Ovary (tissue), 9 donors: ENCODE data around the gene MBTPS2. TPM values are rescaled to one million over a fixed set of nuclear protein-coding genes. Genes with fewer than 3 reads are reported as not detected.

Experiments used
- DNase-seq, 5 donors: peaks; one replicate each; pipeline ENCODE4 v3.0.0-alpha.2; 2019 to 2020
- H3K27ac ChIP-seq, 2 donors: fragments of 200-600 bp; one replicate each; pipeline versions ENCODE4 v1.5.1 to v1.8.0; 2019 to 2022
- H3K27me3 ChIP-seq: fragments of 200-600 bp; one replicate; pipeline ENCODE4 v1.8.0; 2022
- H3K36me3 ChIP-seq: fragments of 200-600 bp; sonication (generic); one replicate; pipeline ENCODE4 v1.5.1; 2019
- H3K4me1 ChIP-seq: one replicate; pipeline ENCODE4 v1.8.1; 2013; ENCODE audit warnings: mild to moderate bottlenecking, moderate library complexity; ENCODE audit not compliant: insufficient read depth
- H3K4me3 ChIP-seq: fragments of 200-600 bp; sonication (generic); one replicate; pipeline ENCODE4 v1.5.1; 2017
- H3K9me3 ChIP-seq, 2 donors: fragments of 200-600 bp in 1 of 2; sonication (generic) in 1 of 2; one replicate each; pipeline versions ENCODE4 v1.5.1 to v1.8.1; 2013 to 2019; ENCODE audit warnings: mild to moderate bottlenecking in 1 of 2, moderate library complexity in 1 of 2
- EP300 ChIP-seq: sonication (generic); formaldehyde crosslinking; IDR thresholded peaks from one replicate; pipeline ENCODE4 v1.6.1; 2017; ENCODE audit warnings: antibody characterized with exemption
- POLR2A ChIP-seq: fragments of 450-650 bp; IDR thresholded peaks from one replicate; pipeline ENCODE4 v1.6.1; 2017; ENCODE audit warnings: antibody characterized with exemption, mild to moderate bottlenecking, moderate library complexity
- WGBS, 3 donors: extraction: QIAGEN DNeasy Blood & Tissue Kit in 1 of 3; methylation state at CpG; one replicate each; pipeline versions ENCODE4 v1.1.5 to v1.1.7; 2013 to 2017; 5-methylcytosine and 5-hydroxymethylcytosine counted together
- intact Hi-C, 4 donors: fragments of 100-400 bp; cut with DNase I; formaldehyde crosslinking; loops; one replicate each; pipeline versions ENCODE4 v1.11.0 to v1.15.1; 2022 to 2023
- polyA plus RNA-seq, 2 donors: library from polyadenylated mRNA; stranded (reverse); fragments of 200-250 nt in 1 of 2; fragments of 350-450 nt in 1 of 2; fragmentation: Illumina TruSeq in 1 of 2; extraction: RNeasy Lipid Tissue Mini Kit (QIAGEN cat#74804) in 1 of 2; gene quantifications; one replicate each; pipeline ENCODE4 v1.2.3, GENCODE V29; 2013 to 2014
- total RNA-seq, 7 donors: library from RNA; depleted of rRNA in 2 of 7; stranded (reverse); fragments of >200 nt in 2 of 7; fragmentation: NEBNext Ultra II Directional in 3 of 7; extraction: Animal tissue kit (Norgen Biotek cat#: 25700) in 3 of 7; gene quantifications; one replicate each; pipeline versions ENCODE4 v1.1.0 to v1.2.4, GENCODE V29; 2016 to 2023
- TF ChIP-seq, protein P1 (sequence below), 3 donors: fragments of 450-650 bp in 2 of 3; fragments of 200-600 bp in 1 of 3; IDR thresholded peaks; one replicate each; pipeline versions ENCODE4 v1.5.1 to v1.8.0; 2016 to 2022; ENCODE audit warnings: antibody characterized with exemption in 3 of 3, mild to moderate bottlenecking in 1 of 3
- donor health status: DM: no; HTN: no; CAD: no; lungs with moderate emphysema.
- donor health status: DM: no; HTN: no; CAD: no.
- donor health status: Bipolar disorder and iron deficiency.
- donor health status: DM: yes; HTN: yes; CAD: no.
- donor health status: DM: no; HTN: no; CAD: no.
- donor health status: DM: yes; HTN: yes; CAD: no.

Gene MBTPS2
- total and polyA plus RNA-seq, 9 donors, result 8.3 to 18.7 (median 13.2) TPM

DNA sequence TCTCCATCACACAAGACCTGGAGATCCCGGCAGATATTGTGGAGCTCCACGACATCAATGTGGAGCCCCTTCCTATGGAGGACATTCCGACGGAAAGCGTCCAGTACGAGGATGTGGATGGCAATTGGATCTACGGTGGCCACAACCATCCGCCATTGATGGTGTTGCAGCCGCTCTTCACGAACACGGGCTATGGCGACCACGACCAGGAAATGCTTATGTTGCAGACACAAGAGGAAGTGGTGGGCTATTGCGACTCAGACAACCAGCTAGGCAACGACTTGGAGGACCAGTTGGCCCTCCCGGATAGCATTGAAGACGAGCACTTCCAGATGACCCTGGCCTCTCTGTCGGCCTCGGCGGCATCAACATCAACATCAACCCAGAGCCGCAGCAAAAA, 17.1 kb downstream of the MBTPS2 start:
- WGBS, 3 donors, result 93 to 95% (median 95%) methylated on average over 21 of the region's 21 CpGs
- TF ChIP-seq POLR2A, result no peak
- TF ChIP-seq, protein P1, sequence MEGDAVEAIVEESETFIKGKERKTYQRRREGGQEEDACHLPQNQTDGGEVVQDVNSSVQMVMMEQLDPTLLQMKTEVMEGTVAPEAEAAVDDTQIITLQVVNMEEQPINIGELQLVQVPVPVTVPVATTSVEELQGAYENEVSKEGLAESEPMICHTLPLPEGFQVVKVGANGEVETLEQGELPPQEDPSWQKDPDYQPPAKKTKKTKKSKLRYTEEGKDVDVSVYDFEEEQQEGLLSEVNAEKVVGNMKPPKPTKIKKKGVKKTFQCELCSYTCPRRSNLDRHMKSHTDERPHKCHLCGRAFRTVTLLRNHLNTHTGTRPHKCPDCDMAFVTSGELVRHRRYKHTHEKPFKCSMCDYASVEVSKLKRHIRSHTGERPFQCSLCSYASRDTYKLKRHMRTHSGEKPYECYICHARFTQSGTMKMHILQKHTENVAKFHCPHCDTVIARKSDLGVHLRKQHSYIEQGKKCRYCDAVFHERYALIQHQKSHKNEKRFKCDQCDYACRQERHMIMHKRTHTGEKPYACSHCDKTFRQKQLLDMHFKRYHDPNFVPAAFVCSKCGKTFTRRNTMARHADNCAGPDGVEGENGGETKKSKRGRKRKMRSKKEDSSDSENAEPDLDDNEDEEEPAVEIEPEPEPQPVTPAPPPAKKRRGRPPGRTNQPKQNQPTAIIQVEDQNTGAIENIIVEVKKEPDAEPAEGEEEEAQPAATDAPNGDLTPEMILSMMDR (IDR thresholded peaks at IDR 0.05), result no peak
- TF ChIP-seq EP300, result no peak

DNA sequence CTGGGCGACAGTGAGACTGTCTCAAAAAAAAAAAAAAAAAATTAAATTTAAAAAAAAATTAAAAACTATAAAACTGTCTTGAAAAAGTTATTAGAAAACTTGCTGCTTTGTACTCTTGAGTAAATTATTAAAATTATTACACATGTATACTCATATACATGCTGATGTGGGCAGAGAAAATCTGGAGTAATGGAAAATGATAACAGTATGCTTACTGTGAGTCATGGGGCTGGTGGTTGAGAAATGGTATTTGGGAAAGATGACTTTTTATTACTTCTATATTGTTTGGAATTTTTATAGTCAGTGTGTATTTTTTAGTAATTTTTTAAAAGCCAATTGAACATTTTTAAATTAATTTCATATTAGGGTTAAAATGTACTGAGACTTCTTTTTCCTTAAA, 23.8 kb downstream of the MBTPS2 start:
- 85 to 100% (median 88%) methylated on average over 1 of the region's 1 CpG for WGBS, 3 donors
- intact Hi-C loops, result no loop called here

More for the DNA sequence above, 17.1 kb downstream of the MBTPS2 start:
- no peak for DNase-seq
- Histone ChIP-seq H3K27ac (no peak overlapping the region), H3K4me3 (no peak overlapping the region), H3K27me3 (no peaks in the 10 kb centered on the region), H3K9me3 (no peaks in the 10 kb centered on the region), H3K36me3 (no peaks in the 10 kb centered on the region), H3K4me1 (no peaks in the 10 kb centered on the region)
- intact Hi-C loops, result no loop called here

DNA sequence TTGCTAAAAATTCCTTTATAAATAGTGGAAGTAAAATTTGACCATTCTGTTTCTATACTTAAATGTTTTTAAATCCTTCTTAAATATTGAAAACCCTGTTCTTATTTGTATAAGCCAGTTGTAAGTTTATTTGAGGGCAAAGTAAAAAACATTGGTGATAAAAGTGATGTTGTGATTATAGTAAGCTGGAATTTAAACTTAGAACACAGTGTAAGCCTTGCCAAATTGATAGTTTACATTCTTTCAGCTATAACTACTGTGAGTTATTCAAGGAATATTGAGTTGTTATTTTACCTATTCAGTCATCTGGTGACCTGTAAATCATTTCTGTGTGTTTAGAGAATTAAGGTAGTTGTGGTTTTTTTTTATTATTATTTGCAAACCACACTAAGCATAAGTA, 26.0 kb downstream of the MBTPS2 start:
- Histone ChIP-seq H3K4me1 (no peaks in the 10 kb centered on the region), H3K36me3 (no peaks in the 10 kb centered on the region), H3K27ac (no peak overlapping the region), H3K9me3 (no peaks in the 10 kb centered on the region), H3K4me3 (no peak overlapping the region), H3K27me3 (no peaks in the 10 kb centered on the region)
- TF ChIP-seq POLR2A, result no peak
- no peak for TF ChIP-seq EP300
- TF ChIP-seq, protein P1 (IDR thresholded peaks at IDR 0.05), result no peak
- intact Hi-C loops, result no loop called here
- no peak for DNase-seq

More for the DNA sequence above, 23.8 kb downstream of the MBTPS2 start:
- Histone ChIP-seq H3K4me3 (no peak overlapping the region), H3K27ac (no peak overlapping the region), H3K36me3 (no peaks in the 10 kb centered on the region), H3K9me3 (no peaks in the 10 kb centered on the region), H3K27me3 (no peaks in the 10 kb centered on the region), H3K4me1 (no peaks in the 10 kb centered on the region)
- no peak for DNase-seq
- TF ChIP-seq, protein P1 (IDR thresholded peaks at IDR 0.05), result no peak

DNA sequence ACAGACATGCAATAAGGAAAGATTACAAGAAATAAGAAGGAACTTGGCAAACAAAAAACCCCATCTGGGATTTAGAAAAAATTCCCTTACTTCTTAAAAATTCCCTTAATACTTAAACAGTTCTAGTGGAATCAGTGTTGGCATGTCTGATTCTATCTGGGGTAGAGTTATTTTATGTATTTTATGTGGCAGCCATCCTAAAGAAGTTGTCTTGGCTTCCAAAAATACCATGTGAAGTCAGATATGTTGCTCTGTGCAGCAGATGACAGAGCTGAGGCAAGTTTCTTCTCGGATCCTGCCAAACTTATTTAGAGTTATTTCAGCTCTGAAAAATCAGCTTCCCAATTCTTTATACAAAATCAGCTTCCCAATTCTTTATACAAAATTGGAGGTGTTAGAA, 31.1 kb downstream of the MBTPS2 start:
- no peaks in the 10 kb centered on the region for H3K27me3 ChIP-seq
- DNase-seq, result no peak
- no peak overlapping the region for H3K4me3 ChIP-seq
- peaks cover 1% of the 10 kb centered on the region for H3K4me1 ChIP-seq
- no peak overlapping the region for H3K27ac ChIP-seq
- H3K36me3 ChIP-seq, result no peaks in the 10 kb centered on the region
- WGBS, 3 donors, result 38 to 49% (median 48%) methylated on average over 1 of the region's 1 CpG
- H3K9me3 ChIP-seq, result no peaks in the 10 kb centered on the region
- TF ChIP-seq POLR2A, result no peak
- TF ChIP-seq EP300, result no peak
- TF ChIP-seq, protein P1 (IDR thresholded peaks at IDR 0.05), result no peak
- intact Hi-C loops, result no loop called here
